ENCODE measurements around the gene GBE1. TPM values are rescaled to one million over a fixed set of nuclear protein-coding genes. Genes with fewer than 3 reads are reported as not detected.
"Not testable (repeated sequence)": the region's sequence is repeated elsewhere in the genome, so short reads cannot be mapped to it uniquely, and the experiment has no call there.

The GBE1 gene
- total and polyA plus RNA-seq, 7 donors: 10.2 to 24.6 (median 12.1) TPM

DNA sequence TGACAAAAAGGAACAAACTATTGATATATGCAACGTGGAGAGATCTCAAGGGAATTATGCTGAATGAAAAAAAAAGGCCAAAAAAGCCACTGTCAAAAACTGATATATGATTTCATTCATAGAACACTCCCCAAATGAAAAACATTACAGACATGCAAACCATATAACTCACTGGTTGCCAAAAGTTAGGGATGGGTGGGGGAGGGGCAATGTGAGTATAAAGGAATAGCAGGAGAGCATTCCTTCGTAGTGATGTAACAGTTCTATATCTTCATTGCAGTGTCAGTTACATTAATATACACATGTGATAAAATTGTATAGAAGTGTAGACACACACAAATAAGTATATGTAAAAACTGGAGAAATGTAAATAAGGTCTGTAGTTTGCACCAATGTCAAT, 12.2 kb downstream of the GBE1 start:
- TF ChIP-seq, protein P1, sequence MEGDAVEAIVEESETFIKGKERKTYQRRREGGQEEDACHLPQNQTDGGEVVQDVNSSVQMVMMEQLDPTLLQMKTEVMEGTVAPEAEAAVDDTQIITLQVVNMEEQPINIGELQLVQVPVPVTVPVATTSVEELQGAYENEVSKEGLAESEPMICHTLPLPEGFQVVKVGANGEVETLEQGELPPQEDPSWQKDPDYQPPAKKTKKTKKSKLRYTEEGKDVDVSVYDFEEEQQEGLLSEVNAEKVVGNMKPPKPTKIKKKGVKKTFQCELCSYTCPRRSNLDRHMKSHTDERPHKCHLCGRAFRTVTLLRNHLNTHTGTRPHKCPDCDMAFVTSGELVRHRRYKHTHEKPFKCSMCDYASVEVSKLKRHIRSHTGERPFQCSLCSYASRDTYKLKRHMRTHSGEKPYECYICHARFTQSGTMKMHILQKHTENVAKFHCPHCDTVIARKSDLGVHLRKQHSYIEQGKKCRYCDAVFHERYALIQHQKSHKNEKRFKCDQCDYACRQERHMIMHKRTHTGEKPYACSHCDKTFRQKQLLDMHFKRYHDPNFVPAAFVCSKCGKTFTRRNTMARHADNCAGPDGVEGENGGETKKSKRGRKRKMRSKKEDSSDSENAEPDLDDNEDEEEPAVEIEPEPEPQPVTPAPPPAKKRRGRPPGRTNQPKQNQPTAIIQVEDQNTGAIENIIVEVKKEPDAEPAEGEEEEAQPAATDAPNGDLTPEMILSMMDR (IDR thresholded peaks at IDR 0.05): no peak
- TF ChIP-seq POLR2A (IDR thresholded peaks at IDR 0.05): no peak
- TF ChIP-seq POLR2AphosphoS5 (IDR thresholded peaks at IDR 0.05): no peak
- no peak for TF ChIP-seq EP300 (IDR thresholded peaks at IDR 0.05)
- intact Hi-C loops (cut with DNase I): no loop called here
- Histone ChIP-seq H3K4me3 (no peak overlapping the region), H3K4me1 (peaks cover 0 to 20% (median 9%) of the 10 kb centered on the region in 4 donors), H3K27ac (no peak overlapping the region), H3K9me3 (no peaks in the 10 kb centered on the region), H3K36me3 (peaks cover 0 to 5% (median 0%) of the 10 kb centered on the region in 4 donors), H3K27me3 (no peaks in the 10 kb centered on the region)
- 92 to 95% methylated on average over 2 of the region's 2 CpGs for WGBS, 2 donors
- no peak for DNase-seq

DNA sequence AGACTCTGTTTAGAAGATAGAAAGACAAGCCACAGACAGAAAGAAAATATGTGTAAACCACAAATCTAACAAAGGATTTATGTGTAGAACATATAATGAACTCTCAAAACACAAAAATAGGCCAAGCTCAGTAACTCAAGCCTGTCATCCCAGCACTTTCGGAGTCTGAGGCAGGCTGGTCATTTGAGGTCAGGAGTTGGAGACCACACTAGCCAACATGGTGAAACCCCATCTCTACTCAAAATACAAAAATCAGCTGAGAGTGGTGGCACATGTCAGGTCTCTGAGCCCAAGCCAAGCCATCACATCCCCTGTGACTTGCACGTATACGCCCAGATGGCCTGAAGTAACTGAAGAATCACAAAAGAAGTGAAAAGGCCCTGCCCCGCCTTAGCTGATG, 14.2 kb downstream of the GBE1 start:
- H3K36me3 ChIP-seq; DNase-seq; H3K27me3 ChIP-seq; intact Hi-C loops (cut with DNase I); H3K27ac ChIP-seq; H3K9me3 ChIP-seq; H3K4me3 ChIP-seq: not testable (repeated sequence)
- H3K4me1 ChIP-seq: peaks cover 0 to 40% (median 29%) of the 10 kb centered on the region in 4 donors
- WGBS, 2 donors: 92 to 93% methylated on average over 4 of the region's 4 CpGs

DNA sequence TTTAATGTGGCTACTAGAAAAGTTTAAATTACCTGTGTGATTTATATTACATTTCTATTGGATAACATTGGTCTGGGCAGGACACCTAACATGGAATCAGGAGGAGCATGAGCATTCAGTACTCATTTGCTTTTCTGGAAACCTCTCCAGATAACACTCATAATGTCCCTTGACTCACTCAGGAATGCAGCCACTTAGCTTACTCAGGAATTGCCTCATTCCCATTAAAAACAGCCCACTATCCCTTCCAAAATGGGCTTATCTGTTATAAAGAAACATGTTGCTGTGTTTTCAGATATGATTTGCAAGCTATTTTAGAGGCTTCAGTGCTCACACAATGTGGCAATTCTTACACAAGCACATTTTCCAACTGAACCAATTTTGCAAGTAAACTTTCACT, 17.1 kb downstream of the GBE1 start:
- intact Hi-C loops (cut with DNase I): loop anchor here (2.0 kb wide), 1 partner anchor 14 kb away; no protein-coding TSS in a partner anchor
- peaks cover 0 to 49% (median 35%) of the 10 kb centered on the region in 4 donors for H3K4me1 ChIP-seq
- no peak for DNase-seq
- peak overlapping the region; percentile 55 to 79 (median 69) for H3K27ac ChIP-seq
- no peaks in the 10 kb centered on the region for H3K36me3 ChIP-seq
- no peak overlapping the region for H3K4me3 ChIP-seq
- no peaks in the 10 kb centered on the region for H3K27me3 ChIP-seq
- TF ChIP-seq, protein P1 (IDR thresholded peaks at IDR 0.05): no peak
- peak; percentile 12 to 75 (median 49) for TF ChIP-seq POLR2AphosphoS5 (IDR thresholded peaks at IDR 0.05)
- no peak for TF ChIP-seq EP300 (IDR thresholded peaks at IDR 0.05)
- no peak for TF ChIP-seq POLR2A (IDR thresholded peaks at IDR 0.05)
- no peaks in the 10 kb centered on the region for H3K9me3 ChIP-seq

DNA sequence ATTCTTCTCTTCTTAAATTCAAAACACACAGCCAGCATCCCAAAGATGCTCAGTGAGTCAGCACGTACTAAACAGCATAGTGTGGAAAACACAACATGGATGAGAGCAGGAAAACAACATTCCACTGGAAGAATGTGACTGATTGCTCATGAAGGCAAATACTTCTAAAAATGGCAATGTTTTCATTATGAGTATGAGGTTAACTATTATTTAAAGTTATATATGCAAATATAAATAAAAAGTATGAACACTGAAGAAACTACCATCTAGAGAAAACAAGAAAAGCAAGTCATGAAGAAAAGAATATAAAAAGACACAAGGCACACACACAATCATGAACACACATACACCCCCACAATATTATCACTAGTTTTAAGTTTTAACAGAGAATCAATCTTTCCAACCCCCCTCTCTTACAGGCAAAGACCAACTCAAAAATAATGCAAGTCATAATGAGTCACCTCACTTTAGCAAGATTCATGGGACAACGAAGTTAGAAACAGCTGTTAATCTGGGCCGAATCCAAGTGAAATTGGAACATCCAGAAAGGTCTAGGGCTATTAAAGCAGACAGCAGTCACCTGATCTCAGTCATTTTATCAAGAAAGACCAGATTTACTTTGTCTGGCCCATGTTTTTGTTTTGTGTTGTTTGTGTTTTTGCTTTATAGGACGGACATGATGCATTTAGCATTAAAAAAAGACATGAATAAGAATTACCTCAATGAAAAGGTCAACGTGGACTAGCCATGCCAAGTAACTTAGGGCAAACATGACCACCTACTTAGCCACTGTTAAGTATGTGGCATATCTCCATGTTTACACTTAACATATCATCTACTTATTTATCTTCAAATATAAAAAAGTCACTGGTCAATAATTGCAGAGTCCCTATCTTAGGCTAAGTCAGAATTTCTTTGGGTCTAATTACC, 18.1 kb downstream of the GBE1 start:
- intact Hi-C loops (cut with DNase I): loop anchor here (2.0 kb wide), 1 partner anchor 15 kb away; no protein-coding TSS in a partner anchor
- TF ChIP-seq, protein P1 (IDR thresholded peaks at IDR 0.05): no peak
- TF ChIP-seq POLR2AphosphoS5 (IDR thresholded peaks at IDR 0.05): peak; percentile 48 to 76 (median 72)
- peak in 1 of 4 donors; percentile 41 for TF ChIP-seq EP300 (IDR thresholded peaks at IDR 0.05)
- no peak for TF ChIP-seq POLR2A (IDR thresholded peaks at IDR 0.05)
- Histone ChIP-seq H3K4me3 (no peak overlapping the region), H3K4me1 (peaks cover 0 to 46% (median 35%) of the 10 kb centered on the region in 4 donors), H3K27me3 (no peaks in the 10 kb centered on the region), H3K9me3 (no peaks in the 10 kb centered on the region), H3K27ac (peak overlapping the region; percentile 55 to 79 (median 69)), H3K36me3 (no peaks in the 10 kb centered on the region)
- WGBS, 2 donors: 65 to 73% methylated on average over 5 of the region's 5 CpGs
- DNase-seq: peak; percentile 74

DNA sequence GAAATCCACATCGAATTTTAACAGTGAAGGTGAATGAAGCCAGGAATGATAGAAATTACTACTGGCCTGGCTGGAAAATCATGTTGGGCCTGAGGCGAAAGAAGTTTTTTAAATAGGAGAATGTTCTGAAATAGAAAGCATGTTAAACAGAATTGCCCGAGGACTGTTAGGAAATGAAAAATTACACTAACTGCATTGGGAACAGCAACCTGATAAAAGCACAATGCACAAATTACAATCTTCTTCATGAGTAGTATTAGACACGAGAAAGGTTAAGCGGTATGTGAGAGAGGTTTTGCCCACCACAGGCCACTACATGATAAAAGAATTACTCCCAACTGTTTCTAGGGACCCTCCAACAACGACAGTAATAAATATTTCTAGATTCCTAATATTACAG, 18.9 kb downstream of the GBE1 start:
- no peaks in the 10 kb centered on the region for H3K27me3 ChIP-seq
- no peak for DNase-seq
- intact Hi-C loops (cut with DNase I): no loop called here
- no peak overlapping the region for H3K4me3 ChIP-seq
- WGBS, 2 donors: 86 to 90% methylated on average over 6 of the region's 6 CpGs
- TF ChIP-seq POLR2A (IDR thresholded peaks at IDR 0.05) (no peak), EP300 (IDR thresholded peaks at IDR 0.05) (no peak), POLR2AphosphoS5 (IDR thresholded peaks at IDR 0.05) (no peak)
- TF ChIP-seq, protein P1 (IDR thresholded peaks at IDR 0.05): no peak
- H3K27ac ChIP-seq: peak overlapping the region; percentile 55 to 79 (median 69)
- H3K9me3 ChIP-seq: no peaks in the 10 kb centered on the region
- no peaks in the 10 kb centered on the region for H3K36me3 ChIP-seq
- peaks cover 0 to 46% (median 35%) of the 10 kb centered on the region in 4 donors for H3K4me1 ChIP-seq

Data from sigmoid colon (tissue), 7 donors.